IMR-90 (cell line): ENCODE results near the gene VAV1. TPM values are rescaled to one million over a fixed set of nuclear protein-coding genes. Genes with fewer than 3 reads are reported as not detected.

Experiments
- ATAC-seq: fragments of 200-7000 bp; cut with Tn5 transposase; 2 replicates; pipeline ENCODE4 v1.9.1; 2020; ENCODE audit warnings: low read depth, mild to moderate bottlenecking, moderate library complexity
- BruUV-seq: library from RNA; stranded (reverse); fragments of 400-500 nt; replicated peaks from 2 replicates; lab custom pipeline; 2021; lab: Mats Ljungman, UMichigan
- CTCF ChIA-PET: fragments of 300-600 bp; formaldehyde crosslinking; extraction: SDS; loops from one replicate; lab custom pipeline; 2021; ENCODE audit warnings: antibody characterized with exemption; lab: Yijun Ruan, JAX
- POLR2A ChIA-PET: fragments of 300-600 bp; sonication (Branson Sonifier 250); formaldehyde crosslinking; loops from one replicate; lab custom pipeline; 2022; ENCODE audit warnings: antibody characterized with exemption; ENCODE audit not compliant: unreplicated experiment; lab: Charles Lee
- DNase-seq: peaks from one replicate; pipeline ENCODE4 v3.0.0; 2013
- H2AFZ ChIP-seq: replicated peaks from 2 replicates; pipeline ENCODE3; 2013; ENCODE audit warnings: low read length, mild to moderate bottlenecking; ENCODE audit not compliant: poor library complexity
- H2AK5ac ChIP-seq: 2 replicates; pipeline ENCODE4 v1.6.1; 2013; ENCODE audit warnings: low read depth, low read length, inconsistent platforms
- H2AK9ac ChIP-seq: replicated peaks from 2 replicates; pipeline ENCODE3; 2013; ENCODE audit warnings: mild to moderate bottlenecking, low read depth, low read length, moderate library complexity; ENCODE audit not compliant: poor library complexity
- H2BK120ac ChIP-seq: 2 replicates; pipeline ENCODE4 v1.6.1; 2013; ENCODE audit warnings: low read depth, low read length, inconsistent platforms
- H2BK15ac ChIP-seq: 3 replicates; pipeline ENCODE4 v1.6.1; 2013; ENCODE audit warnings: low read depth, low read length, inconsistent platforms
- H2BK20ac ChIP-seq: 2 replicates; pipeline ENCODE4 v1.6.1; 2013; ENCODE audit warnings: low read depth, mild to moderate bottlenecking, inconsistent platforms, low read length, moderate library complexity
- H2BK5ac ChIP-seq: 2 replicates; pipeline ENCODE4 v1.6.1; 2013; ENCODE audit warnings: mild to moderate bottlenecking, low read depth, low read length, inconsistent platforms; ENCODE audit not compliant: poor library complexity, severe bottlenecking
- H3K14ac ChIP-seq: replicated peaks from 2 replicates; pipeline ENCODE4 v1.6.1; 2013; ENCODE audit warnings: low read depth, low read length, inconsistent platforms
- H3K18ac ChIP-seq: 2 replicates; pipeline ENCODE4 v1.6.1; 2013; ENCODE audit warnings: low read depth, low read length, control low read depth
- H3K23ac ChIP-seq: 2 replicates; pipeline ENCODE4 v1.6.1; 2013; ENCODE audit warnings: low read depth, low read length, inconsistent platforms
- H3K27ac ChIP-seq: 2 replicates; pipeline ENCODE4 v1.5.1; 2013; ENCODE audit warnings: mild to moderate bottlenecking, control low read depth, low read length; ENCODE audit not compliant: insufficient read depth
- H3K27me3 ChIP-seq: 2 replicates; pipeline ENCODE4 v1.6.1; 2013; ENCODE audit warnings: low read length; ENCODE audit not compliant: control insufficient read depth, insufficient read depth
- H3K36me3 ChIP-seq: 2 replicates; pipeline ENCODE4 v1.6.1; 2013; ENCODE audit warnings: low read length, mixed read lengths; ENCODE audit not compliant: control insufficient read depth, insufficient read depth
- H3K4ac ChIP-seq: 2 replicates; pipeline ENCODE4 v1.6.1; 2013; ENCODE audit warnings: low read depth, low read length, inconsistent platforms
- H3K4me1 ChIP-seq: 2 replicates; pipeline ENCODE4 v1.6.1; 2013; ENCODE audit warnings: low read length, mixed read lengths; ENCODE audit not compliant: control insufficient read depth, insufficient read depth
- H3K4me2 ChIP-seq: 2 replicates; pipeline ENCODE4 v1.6.1; 2013; ENCODE audit warnings: low read depth, mild to moderate bottlenecking, control low read depth, low read length, moderate library complexity
- H3K4me3 ChIP-seq: 2 replicates; pipeline ENCODE4 v1.5.1; 2013; ENCODE audit warnings: low read depth, mild to moderate bottlenecking, control low read depth, low read length, moderate library complexity; ENCODE audit not compliant: insufficient read depth
- H3K56ac ChIP-seq: 2 replicates; pipeline ENCODE4 v1.6.1; 2013; ENCODE audit warnings: low read length, inconsistent platforms; ENCODE audit not compliant: insufficient read depth; ENCODE audit errors: extremely low read depth
- H3K79me1 ChIP-seq, 2 experiments: 2 replicates each; pipeline ENCODE4 v1.6.1; 2013; ENCODE audit warnings: low read length in 2 of 2, inconsistent platforms in 1 of 2, low read depth in 1 of 2
- H3K9ac ChIP-seq: 2 replicates; pipeline ENCODE4 v1.6.1; 2013; ENCODE audit warnings: low read depth, low read length, control low read depth
- H3K9me1 ChIP-seq: 2 replicates; pipeline ENCODE4 v1.6.1; 2013; ENCODE audit warnings: low read length, inconsistent platforms; ENCODE audit not compliant: insufficient read depth
- H3K9me3 ChIP-seq: 2 replicates; pipeline ENCODE4 v1.6.1; 2013; ENCODE audit warnings: low read length; ENCODE audit not compliant: control insufficient read depth, insufficient read depth
- H4K20me1 ChIP-seq: 2 replicates; pipeline ENCODE4 v1.6.1; 2013; ENCODE audit warnings: low read length, inconsistent platforms; ENCODE audit not compliant: insufficient read depth
- H4K5ac ChIP-seq: 2 replicates; pipeline ENCODE4 v1.6.1; 2013; ENCODE audit warnings: mild to moderate bottlenecking, low read depth, low read length, control low read depth
- H4K8ac ChIP-seq, 2 experiments: 2 replicates each; pipeline ENCODE4 v1.6.1; 2013; ENCODE audit warnings: low read depth in 2 of 2, low read length in 2 of 2, control low read depth in 1 of 2, inconsistent platforms in 1 of 2
- H4K91ac ChIP-seq: 2 replicates; pipeline ENCODE4 v1.6.1; 2013; ENCODE audit warnings: low read depth, low read length, inconsistent platforms; ENCODE audit not compliant: insufficient read depth
- BHLHE40 ChIP-seq: fragments of 150-350 bp; IDR thresholded peaks from 2 replicates; pipeline ENCODE4 v1.6.1; 2016; ENCODE audit warnings: mild to moderate bottlenecking, low read depth, low read length
- CEBPB ChIP-seq: IDR thresholded peaks from 2 replicates; pipeline ENCODE4 v1.6.1; 2012; ENCODE audit warnings: low read depth, low read length, improper control_type of control experiment
- CHD1 ChIP-seq: IDR thresholded peaks from 2 replicates; pipeline ENCODE4 v1.6.1; 2012; ENCODE audit warnings: low read depth, low read length, improper control_type of control experiment
- CTCF ChIP-seq: conservative IDR thresholded peaks from 2 replicates; pipeline ENCODE4 v1.5.1; 2012; ENCODE audit warnings: mild to moderate bottlenecking, low read depth, low read length, improper control_type of control experiment
- ELK1 ChIP-seq: fragments of 150-350 bp; IDR thresholded peaks from 2 replicates; pipeline ENCODE4 v1.6.1; 2016; ENCODE audit warnings: low read depth, mild to moderate bottlenecking, low read length, moderate library complexity, borderline replicate concordance
- FOS ChIP-seq: fragments of 150-350 bp; IDR thresholded peaks from 2 replicates; pipeline ENCODE4 v1.6.1; 2016; ENCODE audit warnings: low read depth, low read length
- MAFK ChIP-seq: IDR thresholded peaks from 2 replicates; pipeline ENCODE4 v1.6.1; 2012; ENCODE audit warnings: low read depth, low read length, improper control_type of control experiment
- MAZ ChIP-seq: IDR thresholded peaks from 2 replicates; pipeline ENCODE4 v1.6.1; 2012; ENCODE audit warnings: low read depth, mild to moderate bottlenecking, low read length, improper control_type of control experiment, moderate library complexity, borderline replicate concordance
- MXI1 ChIP-seq: IDR thresholded peaks from 2 replicates; pipeline ENCODE4 v1.6.1; 2012; ENCODE audit warnings: low read depth, mild to moderate bottlenecking, low read length, moderate library complexity, borderline replicate concordance
- NFE2L2 ChIP-seq: fragments of 150-350 bp; IDR thresholded peaks from 2 replicates; pipeline ENCODE4 v1.6.1; 2016; ENCODE audit warnings: low read depth, mild to moderate bottlenecking, low read length
- POLR2A ChIP-seq: IDR thresholded peaks from 2 replicates; pipeline ENCODE4 v1.6.1; 2012; ENCODE audit warnings: mild to moderate bottlenecking, low read depth, low read length
- RAD21 ChIP-seq: IDR thresholded peaks from 2 replicates; pipeline ENCODE4 v1.6.1; 2012; ENCODE audit warnings: low read length, improper control_type of control experiment
- RCOR1 ChIP-seq: IDR thresholded peaks from 2 replicates; pipeline ENCODE4 v1.6.1; 2012; ENCODE audit warnings: mild to moderate bottlenecking, low read length, improper control_type of control experiment; ENCODE audit not compliant: insufficient replicate concordance
- RFX5 ChIP-seq: IDR thresholded peaks from 2 replicates; pipeline ENCODE4 v1.8.0; 2012; ENCODE audit warnings: low read depth, mild to moderate bottlenecking, low read length, moderate library complexity
- SMC3 ChIP-seq: fragments of 150-350 bp; IDR thresholded peaks from 2 replicates; pipeline ENCODE4 v1.6.1; 2016; ENCODE audit warnings: low read depth, mild to moderate bottlenecking, antibody characterized with exemption, low read length, moderate library complexity
- USF2 ChIP-seq: fragments of 150-350 bp; IDR thresholded peaks from 2 replicates; pipeline ENCODE4 v1.6.1; 2017; ENCODE audit warnings: mild to moderate bottlenecking, antibody characterized with exemption, low read length, low read depth
- WGBS, 2 experiments: methylation state at CpG; one replicate each; pipeline versions ENCODE4 v1.1.5 to v1.1.7; 2013; ENCODE audit warnings: missing lambda C conversion rate in 2 of 2; ENCODE audit not compliant: insufficient read length in 1 of 2; ENCODE audit errors: extremely low coverage in 2 of 2; 5-methylcytosine and 5-hydroxymethylcytosine counted together
- dilution Hi-C: fragments of 300-500 bp; cut with HindIII; formaldehyde crosslinking; loops from one replicate; pipeline ENCODE4 v1.14.3; 2018; ENCODE audit warnings: low sequenced_read_pairs; ENCODE audit not compliant: unreplicated experiment
- in situ Hi-C: fragments of 300-500 bp; cut with MboI; formaldehyde crosslinking; loops from 3 replicates; pipeline ENCODE4 v1.14.3; 2019; ENCODE audit warnings: low sequenced_read_pairs, inconsistent platforms, mixed read lengths
- intact Hi-C: fragments of 100-400 bp; cut with micrococcal nuclease; formaldehyde crosslinking; loops from 2 replicates; pipeline ENCODE4 v1.10.0; 2022
- polyA plus RNA-seq, 3 experiments: library from polyadenylated mRNA; depleted of rRNA; stranded (reverse); fragments of >200 nt; gene quantifications; 2 replicates each; pipeline ENCODE4 v1.2.3, GENCODE V29; 2012; ENCODE audit warnings: low replicate concordance in 1 of 3
- total RNA-seq: library from RNA; depleted of rRNA; stranded (reverse); fragments of >200 nt; gene quantifications from 2 replicates; pipeline ENCODE4 v1.2.3, GENCODE V29; 2012

The VAV1 gene
- total and polyA plus RNA-seq, 2 of the 4 experiments (the other 2 are of a cell fraction): not detected

GRCh38 chr19:6876748-6877147, 104.2 kb downstream of the VAV1 start:
- Histone ChIP-seq H4K8ac (no peak overlapping the region), H3K79me1 (no peaks in the 10 kb centered on the region), H3K4me2 (no peak overlapping the region), H2BK120ac (no peak overlapping the region), H3K36me3 (no peaks in the 10 kb centered on the region), H2AK9ac (no peak overlapping the region), H3K27me3 (no peaks in the 10 kb centered on the region), H2AK5ac (no peak overlapping the region), H3K9ac (no peak overlapping the region), H2AFZ (no peak overlapping the region), H3K4ac (no peak overlapping the region), H2BK15ac (no peak overlapping the region), H4K20me1 (no peaks in the 10 kb centered on the region), H3K23ac (no peak overlapping the region), H4K5ac (no peak overlapping the region), H3K9me3 (peaks cover 18% of the 10 kb centered on the region), H4K91ac (no peak overlapping the region), H3K4me1 (no peaks in the 10 kb centered on the region), H3K56ac (no peak overlapping the region), H3K14ac (no peak overlapping the region), H3K18ac (no peak overlapping the region), H3K4me3 (no peak overlapping the region), H3K27ac (no peak overlapping the region), H3K9me1 (no peaks in the 10 kb centered on the region), H2BK5ac (no peak overlapping the region), H2BK20ac (no peak overlapping the region)
- ChIA-PET CTCF (no interaction called here), POLR2A (no interaction called here)
- in situ Hi-C loops (no loop called here), intact Hi-C loops (no loop called here), dilution Hi-C loops (no loop called here)
- no TSS peak for BruUV-seq
- WGBS, 2 experiments: no CpG with 5 or more reads among the region's 7 CpGs
- DNase-seq (no peak), ATAC-seq (no peak)
- no peak for TF ChIP-seq MXI1
- no peak for TF ChIP-seq MAFK
- TF ChIP-seq NFE2L2: no peak
- TF ChIP-seq MAZ: no peak
- TF ChIP-seq USF2: no peak
- no peak for TF ChIP-seq POLR2A
- TF ChIP-seq RAD21: no peak
- no peak for TF ChIP-seq CEBPB
- no peak for TF ChIP-seq BHLHE40
- TF ChIP-seq ELK1: no peak
- TF ChIP-seq RCOR1: no peak
- TF ChIP-seq CHD1: no peak
- no peak for TF ChIP-seq RFX5
- no peak for TF ChIP-seq CTCF
- TF ChIP-seq FOS: no peak
- no peak for TF ChIP-seq SMC3
